ENCODE measurements around the gene LRMDA.

DNA sequence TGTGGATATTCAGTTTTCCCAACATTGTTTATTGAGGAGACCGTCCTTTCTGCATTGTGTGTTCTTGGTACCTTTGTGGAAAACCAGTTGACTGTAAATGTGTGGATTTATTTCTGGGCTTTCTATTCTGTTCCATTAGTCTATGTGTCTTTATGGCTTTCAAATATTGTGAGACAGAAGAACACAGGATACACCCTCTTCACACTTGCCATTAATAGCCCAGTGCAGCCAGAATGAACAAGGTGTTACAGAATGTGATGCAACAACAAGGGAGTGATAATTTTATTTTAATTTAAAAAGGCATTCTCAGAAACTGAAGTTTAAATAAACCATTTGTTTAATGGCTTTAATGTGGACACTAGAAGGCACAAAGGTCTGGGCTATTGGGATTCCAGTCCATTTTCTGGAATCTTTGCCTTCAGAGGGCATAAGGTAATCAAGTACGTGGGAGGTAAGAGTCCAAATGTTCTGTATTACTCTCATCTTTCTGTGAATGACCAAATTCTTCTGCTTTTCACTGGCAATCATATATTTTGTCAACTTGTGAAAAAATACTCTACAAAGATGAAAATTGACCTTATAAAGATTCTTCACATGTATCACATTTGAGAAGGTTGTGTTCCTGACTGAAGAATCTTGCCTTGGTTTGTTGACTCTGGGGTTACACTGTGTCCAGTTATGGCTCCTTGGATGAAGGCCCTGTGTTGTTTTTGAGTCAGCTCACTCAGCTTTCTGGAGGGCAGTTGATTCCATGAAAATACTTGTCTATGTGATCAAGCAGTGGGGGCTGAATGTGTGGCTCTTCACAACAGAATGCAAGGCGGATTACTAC lies 962.7 kb downstream of the LRMDA start:
- TF ChIP-seq, protein P1, sequence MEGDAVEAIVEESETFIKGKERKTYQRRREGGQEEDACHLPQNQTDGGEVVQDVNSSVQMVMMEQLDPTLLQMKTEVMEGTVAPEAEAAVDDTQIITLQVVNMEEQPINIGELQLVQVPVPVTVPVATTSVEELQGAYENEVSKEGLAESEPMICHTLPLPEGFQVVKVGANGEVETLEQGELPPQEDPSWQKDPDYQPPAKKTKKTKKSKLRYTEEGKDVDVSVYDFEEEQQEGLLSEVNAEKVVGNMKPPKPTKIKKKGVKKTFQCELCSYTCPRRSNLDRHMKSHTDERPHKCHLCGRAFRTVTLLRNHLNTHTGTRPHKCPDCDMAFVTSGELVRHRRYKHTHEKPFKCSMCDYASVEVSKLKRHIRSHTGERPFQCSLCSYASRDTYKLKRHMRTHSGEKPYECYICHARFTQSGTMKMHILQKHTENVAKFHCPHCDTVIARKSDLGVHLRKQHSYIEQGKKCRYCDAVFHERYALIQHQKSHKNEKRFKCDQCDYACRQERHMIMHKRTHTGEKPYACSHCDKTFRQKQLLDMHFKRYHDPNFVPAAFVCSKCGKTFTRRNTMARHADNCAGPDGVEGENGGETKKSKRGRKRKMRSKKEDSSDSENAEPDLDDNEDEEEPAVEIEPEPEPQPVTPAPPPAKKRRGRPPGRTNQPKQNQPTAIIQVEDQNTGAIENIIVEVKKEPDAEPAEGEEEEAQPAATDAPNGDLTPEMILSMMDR (IDR thresholded peaks at IDR 0.05): no peak
- TF ChIP-seq POLR2A (IDR thresholded peaks at IDR 0.05; ENCODE audit: low read length) (no peak), CBX8 (IDR thresholded peaks at IDR 0.05) (no peak), CHD2 (IDR thresholded peaks at IDR 0.05; ENCODE audit: low read length, partially characterized antibody) (no peak), FOSB (CRISPR knock-in tag; IDR thresholded peaks at IDR 0.05) (no peak), SMC3 (IDR thresholded peaks at IDR 0.05) (no peak), JUN (IDR thresholded peaks at IDR 0.05) (no peak)
- TF ChIP-seq, protein P2, sequence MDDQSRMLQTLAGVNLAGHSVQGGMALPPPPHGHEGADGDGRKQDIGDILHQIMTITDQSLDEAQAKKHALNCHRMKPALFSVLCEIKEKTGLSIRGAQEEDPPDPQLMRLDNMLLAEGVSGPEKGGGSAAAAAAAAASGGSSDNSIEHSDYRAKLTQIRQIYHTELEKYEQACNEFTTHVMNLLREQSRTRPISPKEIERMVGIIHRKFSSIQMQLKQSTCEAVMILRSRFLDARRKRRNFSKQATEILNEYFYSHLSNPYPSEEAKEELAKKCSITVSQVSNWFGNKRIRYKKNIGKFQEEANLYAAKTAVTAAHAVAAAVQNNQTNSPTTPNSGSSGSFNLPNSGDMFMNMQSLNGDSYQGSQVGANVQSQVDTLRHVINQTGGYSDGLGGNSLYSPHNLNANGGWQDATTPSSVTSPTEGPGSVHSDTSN (IDR thresholded peaks at IDR 0.05): no peak
- TF ChIP-seq, protein P3, sequence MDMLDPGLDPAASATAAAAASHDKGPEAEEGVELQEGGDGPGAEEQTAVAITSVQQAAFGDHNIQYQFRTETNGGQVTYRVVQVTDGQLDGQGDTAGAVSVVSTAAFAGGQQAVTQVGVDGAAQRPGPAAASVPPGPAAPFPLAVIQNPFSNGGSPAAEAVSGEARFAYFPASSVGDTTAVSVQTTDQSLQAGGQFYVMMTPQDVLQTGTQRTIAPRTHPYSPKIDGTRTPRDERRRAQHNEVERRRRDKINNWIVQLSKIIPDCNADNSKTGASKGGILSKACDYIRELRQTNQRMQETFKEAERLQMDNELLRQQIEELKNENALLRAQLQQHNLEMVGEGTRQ (IDR thresholded peaks at IDR 0.05): no peak

All from A549 (cell line).